ENCODE data around the gene MPZL1.

MPZL1 gene

GRCh38 chr1:167721617-167722151 lies at the start of gene MPZL1:
TSS of gene MPZL1 (plus strand) at chr1:167721982. CDS start at chr1:167722152, 170 bp downstream.
- peak; percentile 96 for DNase-seq

GRCh38 chr1:167672831-167673230 lies 49.0 kb upstream of the MPZL1 start:
- no peak for DNase-seq

- DNase-seq: no peak
Observed at GRCh38 chr1:167673265-167673664, 48.5 kb upstream of the MPZL1 start.

GRCh38 chr1:167674156-167674555 lies 47.6 kb upstream of the MPZL1 start:
- no peak for DNase-seq

- no peak for DNase-seq
Observed at GRCh38 chr1:167675440-167675839, 46.3 kb upstream of the MPZL1 start.

GRCh38 chr1:167676205-167676915 lies 45.4 kb upstream of the MPZL1 start:
- no peak for DNase-seq

GRCh38 chr1:167676916-167677848 lies 44.6 kb upstream of the MPZL1 start:
- DNase-seq: no peak

GRCh38 chr1:167678422-167678821 lies 43.4 kb upstream of the MPZL1 start:
- DNase-seq: no peak

GRCh38 chr1:167678838-167679237 lies 42.9 kb upstream of the MPZL1 start:
- DNase-seq: no peak

GRCh38 chr1:167679714-167680113 lies 42.1 kb upstream of the MPZL1 start:
- no peak for DNase-seq

- DNase-seq: no peak
Observed at GRCh38 chr1:167681024-167681423, 40.8 kb upstream of the MPZL1 start.

- no peak for DNase-seq
Observed at GRCh38 chr1:167681451-167682098, 40.2 kb upstream of the MPZL1 start.

GRCh38 chr1:167683226-167683625 lies 38.6 kb upstream of the MPZL1 start:
- DNase-seq: no peak

- no peak for DNase-seq
Observed at GRCh38 chr1:167683641-167684502, 37.9 kb upstream of the MPZL1 start.

- no peak for DNase-seq
Observed at GRCh38 chr1:167685844-167686243, 35.9 kb upstream of the MPZL1 start.

GRCh38 chr1:167687919-167688519 lies 33.8 kb upstream of the MPZL1 start:
- DNase-seq: peak; percentile 80

- no peak for DNase-seq
Observed at GRCh38 chr1:167689567-167689920, 32.2 kb upstream of the MPZL1 start.

- DNase-seq: no peak
Observed at GRCh38 chr1:167690053-167690452, 31.7 kb upstream of the MPZL1 start.

GRCh38 chr1:167693425-167694045 lies 28.2 kb upstream of the MPZL1 start:
- no peak for DNase-seq

- DNase-seq: no peak
Observed at GRCh38 chr1:167694691-167695090, 27.1 kb upstream of the MPZL1 start.

GRCh38 chr1:167695147-167695546 lies 26.6 kb upstream of the MPZL1 start:
- DNase-seq: peak; percentile 17
